Measurements from ENCODE around the gene LRP2.

DNA sequence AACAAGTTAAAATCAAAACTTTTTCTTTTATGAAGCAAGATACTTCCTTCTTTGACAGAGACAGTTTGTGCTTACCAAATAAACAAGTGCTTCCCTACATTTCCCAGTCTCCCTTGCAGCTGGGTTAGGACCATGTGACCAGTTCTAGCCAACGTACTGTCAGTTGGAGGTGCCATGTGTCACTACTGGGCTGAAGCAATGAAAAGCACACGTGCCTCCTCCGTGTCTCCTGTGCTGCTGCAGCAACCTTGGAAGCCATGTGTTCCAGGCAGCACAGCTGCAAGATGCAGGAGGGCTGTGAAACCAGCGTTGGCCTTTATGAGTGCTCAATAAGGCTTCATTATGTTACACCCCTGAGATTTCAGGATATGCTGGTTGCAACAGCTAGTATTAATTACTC is 199.7 kb downstream of the LRP2 start:
- TF ChIP-seq, protein P1, sequence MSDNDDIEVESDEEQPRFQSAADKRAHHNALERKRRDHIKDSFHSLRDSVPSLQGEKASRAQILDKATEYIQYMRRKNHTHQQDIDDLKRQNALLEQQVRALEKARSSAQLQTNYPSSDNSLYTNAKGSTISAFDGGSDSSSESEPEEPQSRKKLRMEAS (IDR thresholded peaks at IDR 0.05; ENCODE audit: low read depth): no peak
- TF ChIP-seq, protein P2, sequence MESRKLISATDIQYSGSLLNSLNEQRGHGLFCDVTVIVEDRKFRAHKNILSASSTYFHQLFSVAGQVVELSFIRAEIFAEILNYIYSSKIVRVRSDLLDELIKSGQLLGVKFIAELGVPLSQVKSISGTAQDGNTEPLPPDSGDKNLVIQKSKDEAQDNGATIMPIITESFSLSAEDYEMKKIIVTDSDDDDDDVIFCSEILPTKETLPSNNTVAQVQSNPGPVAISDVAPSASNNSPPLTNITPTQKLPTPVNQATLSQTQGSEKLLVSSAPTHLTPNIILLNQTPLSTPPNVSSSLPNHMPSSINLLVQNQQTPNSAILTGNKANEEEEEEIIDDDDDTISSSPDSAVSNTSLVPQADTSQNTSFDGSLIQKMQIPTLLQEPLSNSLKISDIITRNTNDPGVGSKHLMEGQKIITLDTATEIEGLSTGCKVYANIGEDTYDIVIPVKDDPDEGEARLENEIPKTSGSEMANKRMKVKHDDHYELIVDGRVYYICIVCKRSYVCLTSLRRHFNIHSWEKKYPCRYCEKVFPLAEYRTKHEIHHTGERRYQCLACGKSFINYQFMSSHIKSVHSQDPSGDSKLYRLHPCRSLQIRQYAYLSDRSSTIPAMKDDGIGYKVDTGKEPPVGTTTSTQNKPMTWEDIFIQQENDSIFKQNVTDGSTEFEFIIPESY (IDR thresholded peaks at IDR 0.05; ENCODE audit: borderline replicate concordance, low read depth): no peak
- TF ChIP-seq, protein P3, sequence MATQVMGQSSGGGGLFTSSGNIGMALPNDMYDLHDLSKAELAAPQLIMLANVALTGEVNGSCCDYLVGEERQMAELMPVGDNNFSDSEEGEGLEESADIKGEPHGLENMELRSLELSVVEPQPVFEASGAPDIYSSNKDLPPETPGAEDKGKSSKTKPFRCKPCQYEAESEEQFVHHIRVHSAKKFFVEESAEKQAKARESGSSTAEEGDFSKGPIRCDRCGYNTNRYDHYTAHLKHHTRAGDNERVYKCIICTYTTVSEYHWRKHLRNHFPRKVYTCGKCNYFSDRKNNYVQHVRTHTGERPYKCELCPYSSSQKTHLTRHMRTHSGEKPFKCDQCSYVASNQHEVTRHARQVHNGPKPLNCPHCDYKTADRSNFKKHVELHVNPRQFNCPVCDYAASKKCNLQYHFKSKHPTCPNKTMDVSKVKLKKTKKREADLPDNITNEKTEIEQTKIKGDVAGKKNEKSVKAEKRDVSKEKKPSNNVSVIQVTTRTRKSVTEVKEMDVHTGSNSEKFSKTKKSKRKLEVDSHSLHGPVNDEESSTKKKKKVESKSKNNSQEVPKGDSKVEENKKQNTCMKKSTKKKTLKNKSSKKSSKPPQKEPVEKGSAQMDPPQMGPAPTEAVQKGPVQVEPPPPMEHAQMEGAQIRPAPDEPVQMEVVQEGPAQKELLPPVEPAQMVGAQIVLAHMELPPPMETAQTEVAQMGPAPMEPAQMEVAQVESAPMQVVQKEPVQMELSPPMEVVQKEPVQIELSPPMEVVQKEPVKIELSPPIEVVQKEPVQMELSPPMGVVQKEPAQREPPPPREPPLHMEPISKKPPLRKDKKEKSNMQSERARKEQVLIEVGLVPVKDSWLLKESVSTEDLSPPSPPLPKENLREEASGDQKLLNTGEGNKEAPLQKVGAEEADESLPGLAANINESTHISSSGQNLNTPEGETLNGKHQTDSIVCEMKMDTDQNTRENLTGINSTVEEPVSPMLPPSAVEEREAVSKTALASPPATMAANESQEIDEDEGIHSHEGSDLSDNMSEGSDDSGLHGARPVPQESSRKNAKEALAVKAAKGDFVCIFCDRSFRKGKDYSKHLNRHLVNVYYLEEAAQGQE (IDR thresholded peaks at IDR 0.05; ENCODE audit: low read depth, low read length): no peak
- TF ChIP-seq, protein P4, sequence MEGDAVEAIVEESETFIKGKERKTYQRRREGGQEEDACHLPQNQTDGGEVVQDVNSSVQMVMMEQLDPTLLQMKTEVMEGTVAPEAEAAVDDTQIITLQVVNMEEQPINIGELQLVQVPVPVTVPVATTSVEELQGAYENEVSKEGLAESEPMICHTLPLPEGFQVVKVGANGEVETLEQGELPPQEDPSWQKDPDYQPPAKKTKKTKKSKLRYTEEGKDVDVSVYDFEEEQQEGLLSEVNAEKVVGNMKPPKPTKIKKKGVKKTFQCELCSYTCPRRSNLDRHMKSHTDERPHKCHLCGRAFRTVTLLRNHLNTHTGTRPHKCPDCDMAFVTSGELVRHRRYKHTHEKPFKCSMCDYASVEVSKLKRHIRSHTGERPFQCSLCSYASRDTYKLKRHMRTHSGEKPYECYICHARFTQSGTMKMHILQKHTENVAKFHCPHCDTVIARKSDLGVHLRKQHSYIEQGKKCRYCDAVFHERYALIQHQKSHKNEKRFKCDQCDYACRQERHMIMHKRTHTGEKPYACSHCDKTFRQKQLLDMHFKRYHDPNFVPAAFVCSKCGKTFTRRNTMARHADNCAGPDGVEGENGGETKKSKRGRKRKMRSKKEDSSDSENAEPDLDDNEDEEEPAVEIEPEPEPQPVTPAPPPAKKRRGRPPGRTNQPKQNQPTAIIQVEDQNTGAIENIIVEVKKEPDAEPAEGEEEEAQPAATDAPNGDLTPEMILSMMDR (IDR thresholded peaks at IDR 0.05): no peak
- TF ChIP-seq, protein P5, sequence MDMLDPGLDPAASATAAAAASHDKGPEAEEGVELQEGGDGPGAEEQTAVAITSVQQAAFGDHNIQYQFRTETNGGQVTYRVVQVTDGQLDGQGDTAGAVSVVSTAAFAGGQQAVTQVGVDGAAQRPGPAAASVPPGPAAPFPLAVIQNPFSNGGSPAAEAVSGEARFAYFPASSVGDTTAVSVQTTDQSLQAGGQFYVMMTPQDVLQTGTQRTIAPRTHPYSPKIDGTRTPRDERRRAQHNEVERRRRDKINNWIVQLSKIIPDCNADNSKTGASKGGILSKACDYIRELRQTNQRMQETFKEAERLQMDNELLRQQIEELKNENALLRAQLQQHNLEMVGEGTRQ (IDR thresholded peaks at IDR 0.05; ENCODE audit: borderline replicate concordance, low read depth, low read length): no peak
- no peak for TF ChIP-seq FOSL2 (IDR thresholded peaks at IDR 0.05; ENCODE audit: borderline replicate concordance, low read depth)
- no peak for TF ChIP-seq EP300 (IDR thresholded peaks at IDR 0.05; ENCODE audit: borderline replicate concordance in 1 of 2, low read depth in 1 of 2, low read length in 1 of 2)
- TF ChIP-seq RAD21 (IDR thresholded peaks at IDR 0.05; ENCODE audit: low read length): no peak
- TF ChIP-seq JUND (IDR thresholded peaks at IDR 0.05): no peak
- TF ChIP-seq SIN3A (IDR thresholded peaks at IDR 0.05; ENCODE audit: borderline replicate concordance, low read depth, low read length): no peak
- no peak for TF ChIP-seq SMC3 (IDR thresholded peaks at IDR 0.05; ENCODE audit: low read depth, low read length)
- no peak for TF ChIP-seq RXRA (IDR thresholded peaks at IDR 0.05; ENCODE audit: borderline replicate concordance, low read depth)
- TF ChIP-seq FOXM1 (IDR thresholded peaks at IDR 0.05; ENCODE audit: low read depth): no peak
- no peak for TF ChIP-seq MXI1 (IDR thresholded peaks at IDR 0.05; ENCODE audit: low read depth, low read length)
